HL-60/S4 treated with retinoic acid at 250 ng/mL for 4 days and 3 days (cell line): ENCODE results near the gene WDCP.
"Not testable (repeated sequence)": the region's sequence is repeated elsewhere in the genome, so short reads cannot be mapped to it uniquely, and the experiment has no call there.

ENCODE experiments used
- in situ Hi-C: fragments of 300-500 bp; cut with MboI; formaldehyde crosslinking; loops from 2 replicates; pipeline ENCODE4 v1.7.0; 2022; ENCODE audit warnings: low sequenced_read_pairs

The WDCP gene

DNA sequence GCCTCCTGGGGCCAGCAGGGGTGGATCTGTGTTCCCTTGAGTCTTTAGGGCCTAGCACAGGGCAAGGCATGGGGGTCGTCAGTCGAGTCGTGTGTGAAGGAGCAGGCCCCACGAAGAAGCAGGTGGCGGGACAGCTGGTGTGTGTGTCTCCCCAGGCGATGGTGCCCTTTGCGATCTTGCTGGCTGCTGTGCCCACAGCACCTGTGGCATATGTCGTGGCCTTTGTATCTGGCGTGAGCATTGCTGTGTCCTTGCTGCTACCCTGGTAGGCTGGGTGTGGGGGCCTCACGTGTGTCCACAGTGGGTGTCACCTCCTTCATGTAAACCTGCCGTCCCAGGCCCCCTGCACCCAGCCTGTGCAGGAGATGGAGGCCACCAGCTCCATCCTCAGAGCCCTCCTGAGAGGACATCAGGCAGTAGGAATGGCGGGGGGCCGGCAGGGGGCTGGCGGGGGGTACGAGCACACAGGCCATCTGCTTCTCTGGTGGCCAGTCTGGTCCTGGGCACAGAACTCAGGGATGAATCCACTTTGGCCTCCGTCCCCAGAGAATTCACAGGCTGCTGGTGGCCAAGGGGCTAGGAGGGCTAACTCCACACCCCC, 24.1 kb downstream of the WDCP start:
- in situ Hi-C loops: no loop called here

GRCh38 chr2:24022324-24022974, 24.7 kb downstream of the WDCP start:
- in situ Hi-C loops: no loop called here

GRCh38 chr2:24021122-24021998, 25.8 kb downstream of the WDCP start:
- in situ Hi-C loops: no loop called here

DNA sequence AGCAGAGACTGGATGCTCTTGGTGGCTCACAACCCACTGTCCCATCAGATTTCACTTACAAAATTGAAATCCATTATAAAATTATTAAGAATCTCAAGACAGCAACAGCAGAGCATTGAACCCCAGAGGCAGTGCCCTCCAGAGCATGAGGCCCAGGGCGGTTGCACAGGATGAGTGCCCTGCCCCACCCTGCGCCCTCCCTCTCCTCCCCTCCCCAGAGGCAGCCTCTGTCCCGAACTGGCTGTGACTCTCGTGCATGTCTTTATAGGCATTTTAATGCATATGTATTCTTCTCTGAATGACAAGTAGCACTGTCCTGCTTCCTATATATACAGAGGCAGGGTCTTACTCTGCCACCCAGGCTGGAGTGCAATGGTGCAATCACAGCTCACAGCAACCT, 26.9 kb downstream of the WDCP start:
- in situ Hi-C loops: no loop called here

DNA sequence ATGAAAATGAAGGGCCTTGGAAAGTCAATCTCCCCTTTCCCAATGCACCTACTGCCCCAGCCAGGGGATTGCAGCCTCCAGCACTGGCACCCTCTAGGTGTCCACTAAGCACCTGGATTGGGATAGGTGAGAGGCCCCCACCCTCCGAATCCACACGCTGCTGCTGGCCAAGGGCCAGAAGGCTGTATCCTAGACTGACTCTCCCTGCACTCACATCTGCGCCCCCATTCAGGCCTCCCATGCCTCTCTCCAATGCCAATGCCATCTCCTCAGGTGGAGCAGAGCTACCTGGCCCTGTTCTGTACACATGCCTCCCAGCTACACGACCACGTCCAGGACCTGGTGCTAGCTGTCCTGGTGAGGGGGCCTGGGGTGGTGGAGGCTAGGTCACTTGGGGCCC, 27.5 kb downstream of the WDCP start:
- in situ Hi-C loops: no loop called here

DNA sequence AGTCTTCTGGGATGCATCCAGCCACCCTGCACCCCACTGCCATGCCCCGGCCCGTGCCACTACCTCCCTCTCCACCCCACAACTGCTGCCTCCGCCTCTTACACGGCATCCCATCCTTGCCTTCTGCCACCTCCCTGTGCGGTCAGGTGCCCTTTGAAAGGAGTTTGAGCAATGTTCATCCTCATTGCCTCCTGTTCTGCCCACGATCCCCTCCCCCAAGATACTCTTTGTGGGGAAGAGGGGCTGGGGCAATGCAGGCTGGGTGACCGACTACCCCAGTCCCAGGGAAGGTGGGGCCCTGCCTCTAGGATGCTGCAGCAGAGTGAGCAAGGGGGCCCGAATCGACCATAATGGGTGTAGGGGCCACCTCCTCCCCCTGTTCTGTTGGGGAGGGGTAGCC, 28.9 kb downstream of the WDCP start:
- in situ Hi-C loops: no loop called here

GRCh38 chr2:24017711-24018110, 29.5 kb downstream of the WDCP start:
- in situ Hi-C loops: no loop called here

DNA sequence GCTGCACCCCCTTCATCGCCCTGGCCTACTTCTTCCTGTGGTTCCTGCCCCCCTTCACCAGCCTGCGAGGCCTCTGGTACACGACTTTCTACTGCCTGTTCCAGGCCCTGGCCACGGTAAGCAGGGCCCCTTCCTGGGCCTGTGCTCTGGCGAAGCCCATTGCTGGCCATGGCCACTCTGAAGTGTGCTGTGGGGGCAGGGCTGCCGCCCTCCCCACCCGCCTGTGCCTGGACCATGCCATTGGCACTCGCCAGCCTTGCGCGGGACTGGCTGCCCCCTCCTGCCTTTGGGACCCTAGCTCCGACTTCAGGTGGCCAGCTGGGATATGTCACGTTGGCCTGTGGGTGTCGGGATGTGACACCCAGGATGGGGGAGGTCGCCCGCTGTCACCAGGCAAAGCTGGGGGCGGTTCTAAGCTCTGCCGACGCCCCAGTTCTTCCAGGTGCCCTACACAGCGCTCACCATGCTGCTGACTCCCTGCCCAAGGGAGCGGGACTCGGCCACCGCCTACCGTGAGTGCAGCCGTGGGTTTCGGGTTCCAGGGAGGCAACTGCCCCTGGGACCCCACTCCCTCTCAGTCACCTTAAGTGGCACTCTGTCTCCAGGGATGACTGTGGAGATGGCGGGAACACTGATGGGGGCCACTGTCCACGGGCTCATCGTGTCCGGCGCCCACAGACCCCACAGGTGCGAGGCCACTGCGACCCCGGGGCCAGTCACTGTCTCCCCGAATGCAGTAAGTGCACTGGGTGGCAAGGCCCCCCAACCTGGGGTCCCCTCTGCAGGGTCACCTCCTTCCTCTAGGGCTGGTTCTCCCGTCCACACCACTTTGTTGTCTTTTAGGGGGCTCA, 30.1 kb downstream of the WDCP start:
- in situ Hi-C loops: no loop called here

GRCh38 chr2:24016376-24016761, 30.8 kb downstream of the WDCP start:
- in situ Hi-C loops: no loop called here

DNA sequence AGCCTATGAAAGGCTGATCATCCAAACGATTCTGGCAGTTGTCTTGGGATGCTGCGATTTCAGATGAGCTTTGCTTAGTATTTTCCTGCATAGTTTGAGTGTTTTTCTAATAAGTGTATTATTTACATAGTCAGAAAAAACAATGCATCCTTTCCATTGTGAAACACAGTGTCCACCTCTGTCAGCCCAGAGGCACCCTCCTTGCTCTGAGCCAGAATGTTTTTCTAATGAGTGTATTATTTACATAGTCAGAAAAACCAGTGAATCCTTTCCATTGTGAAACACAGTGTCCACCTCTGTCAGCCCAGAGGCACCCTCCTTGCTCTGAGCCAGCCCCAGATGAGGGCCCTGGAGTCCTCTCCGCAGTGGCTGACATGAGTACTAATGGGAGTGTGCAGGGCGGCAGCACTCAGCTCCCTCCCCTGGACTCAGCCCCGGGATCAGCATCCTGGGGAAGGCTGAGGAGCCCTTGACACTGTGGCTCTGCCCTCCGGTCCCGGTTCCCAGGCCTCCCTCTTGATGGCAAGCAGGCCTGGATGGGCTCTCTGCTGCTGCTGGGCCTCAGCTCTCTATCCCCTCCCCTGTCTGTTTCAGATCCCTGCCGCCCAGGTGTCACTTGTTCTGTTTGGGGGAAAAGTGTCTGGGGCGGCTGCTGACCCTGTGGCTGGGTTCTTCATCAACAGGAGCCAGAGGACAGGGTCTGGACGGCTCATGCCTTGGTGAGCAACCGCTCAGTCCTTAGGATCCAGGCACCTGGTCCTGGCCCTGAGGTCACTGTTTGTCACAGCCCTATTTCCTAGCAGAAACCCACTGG, 31.4 kb downstream of the WDCP start:
- in situ Hi-C loops: no loop called here

DNA sequence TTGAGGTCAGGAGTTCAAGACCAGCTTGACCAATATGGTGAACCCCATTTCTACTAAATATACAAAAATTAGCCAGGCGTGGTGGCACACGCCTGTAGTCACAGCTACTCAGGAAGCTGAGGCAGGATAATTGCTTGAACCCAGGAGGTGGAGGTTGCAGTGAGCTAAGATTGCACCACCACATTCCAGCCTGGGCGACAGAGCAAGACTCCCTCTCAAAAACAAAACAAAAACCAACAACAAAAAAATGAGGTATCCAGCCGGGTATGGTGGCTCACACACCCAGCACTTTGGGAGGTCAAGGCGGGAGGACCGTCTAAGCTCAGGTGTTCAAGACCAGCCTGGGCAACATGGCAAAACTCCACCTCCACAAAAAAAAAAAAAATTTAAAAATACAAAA, 32.3 kb downstream of the WDCP start:
- in situ Hi-C loops: not testable (repeated sequence)

- in situ Hi-C loops: no loop called here
Measured at GRCh38 chr2:24012521-24013188, 34.5 kb downstream of the WDCP start.

GRCh38 chr2:24011250-24012104, 35.7 kb downstream of the WDCP start:
- in situ Hi-C loops: no loop called here

- in situ Hi-C loops: no loop called here
Measured at GRCh38 chr2:24010477-24011249, 36.5 kb downstream of the WDCP start.

GRCh38 chr2:24009680-24010476, 37.3 kb downstream of the WDCP start, which contains the start of gene MFSD2B:
Gene MFSD2B, plus strand, starts transcription at chr2:24010085. Its CDS starts 12 bp downstream, at chr2:24010097.
- in situ Hi-C loops: no loop called here

DNA sequence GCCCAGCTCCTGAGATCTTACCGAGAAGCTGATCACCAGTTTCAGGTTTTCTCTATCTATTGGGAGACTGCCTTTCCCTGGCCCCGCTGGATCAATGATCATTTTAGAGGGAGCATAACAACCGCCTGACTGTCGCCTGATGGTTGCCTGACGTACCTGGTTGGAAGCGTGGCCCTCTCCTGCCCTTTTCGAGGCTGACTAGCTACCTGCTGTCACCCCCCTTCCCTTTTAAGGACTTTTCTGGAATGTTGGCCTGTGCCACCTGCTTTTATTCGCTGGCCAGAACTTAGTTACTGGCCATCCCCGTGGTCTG, 37.9 kb downstream of the WDCP start:
- in situ Hi-C loops: no loop called here

DNA sequence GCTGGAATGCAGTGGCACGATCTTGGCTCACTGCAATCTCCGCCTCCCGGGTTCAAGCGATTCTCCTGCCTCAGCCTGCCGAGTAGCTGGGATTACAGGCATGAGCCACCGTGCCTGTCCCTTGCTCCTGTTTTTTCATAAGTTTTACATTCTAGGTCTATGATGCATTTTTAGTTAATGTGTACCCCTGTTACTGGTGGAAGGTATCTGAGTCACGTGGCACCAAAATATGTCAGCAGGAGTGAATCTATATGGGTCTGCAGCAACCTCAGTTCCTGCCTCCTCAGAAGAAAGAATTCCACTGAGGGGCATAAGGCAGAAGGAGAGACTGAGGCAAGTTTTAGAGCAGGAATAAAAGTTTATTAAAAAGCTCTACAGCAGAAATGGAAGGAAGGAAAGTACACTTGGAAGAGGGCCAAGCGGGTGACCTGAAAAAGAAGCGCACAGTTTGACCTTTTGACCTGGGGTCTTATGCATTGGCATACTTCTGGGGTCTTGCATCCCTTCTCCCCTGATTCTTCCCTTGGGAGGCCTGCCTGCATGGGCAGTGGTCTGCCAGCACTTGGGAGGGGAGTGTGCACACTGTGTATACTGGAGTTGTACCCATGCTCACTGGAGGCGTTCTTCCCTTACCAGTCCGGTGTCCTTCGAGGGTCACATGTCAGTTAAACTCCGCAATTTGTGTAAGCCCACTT, 38.4 kb downstream of the WDCP start:
- in situ Hi-C loops: no loop called here
